GM10266 (cell line): ENCODE measurements around the gene RAI2.
"Not testable (repeated sequence)": the region's sequence is repeated elsewhere in the genome, so short reads cannot be mapped to it uniquely, and the experiment has no call there.

Experiments
- DNase-seq: peaks from one replicate; pipeline ENCODE4 v3.0.0; 2012; ENCODE audit errors: extremely low spot score
- TF ChIP-seq, protein P1 (sequence below): IDR thresholded peaks from 2 replicates; pipeline ENCODE4 v1.5.1; 2012; ENCODE audit warnings: mild to moderate bottlenecking, low read depth; ENCODE audit not compliant: control insufficient read depth, insufficient read depth; ENCODE audit errors: missing control alignments

The RAI2 gene

DNA sequence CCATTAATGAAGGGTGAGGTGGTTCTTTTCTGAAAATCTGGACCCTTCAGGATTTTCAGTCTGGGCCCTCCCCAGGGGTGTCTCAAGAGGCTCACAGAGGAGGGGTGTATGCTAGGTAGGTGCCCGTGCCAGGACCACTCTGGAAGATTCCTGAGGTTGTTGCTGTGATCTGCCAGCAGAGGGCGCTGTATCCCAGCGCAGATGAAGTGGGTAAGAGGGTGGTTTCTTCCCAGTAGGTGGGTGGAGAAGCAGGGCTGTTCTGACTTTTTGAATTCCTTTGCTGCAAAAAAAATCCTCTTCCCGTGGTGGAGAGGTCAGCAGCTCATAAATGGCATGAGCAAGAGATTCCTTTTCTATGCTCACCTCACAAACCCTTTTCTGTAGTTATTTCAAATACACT lies 72.7 kb downstream of the RAI2 start:
- TF ChIP-seq, protein P1, sequence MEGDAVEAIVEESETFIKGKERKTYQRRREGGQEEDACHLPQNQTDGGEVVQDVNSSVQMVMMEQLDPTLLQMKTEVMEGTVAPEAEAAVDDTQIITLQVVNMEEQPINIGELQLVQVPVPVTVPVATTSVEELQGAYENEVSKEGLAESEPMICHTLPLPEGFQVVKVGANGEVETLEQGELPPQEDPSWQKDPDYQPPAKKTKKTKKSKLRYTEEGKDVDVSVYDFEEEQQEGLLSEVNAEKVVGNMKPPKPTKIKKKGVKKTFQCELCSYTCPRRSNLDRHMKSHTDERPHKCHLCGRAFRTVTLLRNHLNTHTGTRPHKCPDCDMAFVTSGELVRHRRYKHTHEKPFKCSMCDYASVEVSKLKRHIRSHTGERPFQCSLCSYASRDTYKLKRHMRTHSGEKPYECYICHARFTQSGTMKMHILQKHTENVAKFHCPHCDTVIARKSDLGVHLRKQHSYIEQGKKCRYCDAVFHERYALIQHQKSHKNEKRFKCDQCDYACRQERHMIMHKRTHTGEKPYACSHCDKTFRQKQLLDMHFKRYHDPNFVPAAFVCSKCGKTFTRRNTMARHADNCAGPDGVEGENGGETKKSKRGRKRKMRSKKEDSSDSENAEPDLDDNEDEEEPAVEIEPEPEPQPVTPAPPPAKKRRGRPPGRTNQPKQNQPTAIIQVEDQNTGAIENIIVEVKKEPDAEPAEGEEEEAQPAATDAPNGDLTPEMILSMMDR, result peak; percentile 56
- DNase-seq, result peak; percentile 41

DNA sequence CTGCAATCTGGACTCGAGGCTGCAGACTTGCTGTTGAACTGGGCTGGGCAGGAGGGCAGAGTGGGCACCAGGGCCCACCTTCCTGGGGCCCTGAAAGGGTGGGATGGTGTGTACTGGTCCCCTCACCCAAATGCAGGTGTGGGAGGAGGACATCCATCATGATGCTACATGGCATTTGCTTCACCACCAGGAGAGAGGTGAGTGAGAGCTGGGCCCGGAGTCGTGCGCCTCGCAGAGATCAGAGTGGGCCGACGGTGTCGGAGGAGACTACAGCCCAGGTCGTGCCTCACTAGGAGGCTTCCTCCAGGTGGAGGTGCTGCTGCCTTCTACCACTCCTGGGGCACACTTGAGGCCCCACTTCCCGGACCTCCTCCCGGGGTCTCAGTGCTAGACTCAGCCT lies 73.5 kb downstream of the RAI2 start:
- TF ChIP-seq, protein P1, result no peak
- DNase-seq, result no peak

DNA sequence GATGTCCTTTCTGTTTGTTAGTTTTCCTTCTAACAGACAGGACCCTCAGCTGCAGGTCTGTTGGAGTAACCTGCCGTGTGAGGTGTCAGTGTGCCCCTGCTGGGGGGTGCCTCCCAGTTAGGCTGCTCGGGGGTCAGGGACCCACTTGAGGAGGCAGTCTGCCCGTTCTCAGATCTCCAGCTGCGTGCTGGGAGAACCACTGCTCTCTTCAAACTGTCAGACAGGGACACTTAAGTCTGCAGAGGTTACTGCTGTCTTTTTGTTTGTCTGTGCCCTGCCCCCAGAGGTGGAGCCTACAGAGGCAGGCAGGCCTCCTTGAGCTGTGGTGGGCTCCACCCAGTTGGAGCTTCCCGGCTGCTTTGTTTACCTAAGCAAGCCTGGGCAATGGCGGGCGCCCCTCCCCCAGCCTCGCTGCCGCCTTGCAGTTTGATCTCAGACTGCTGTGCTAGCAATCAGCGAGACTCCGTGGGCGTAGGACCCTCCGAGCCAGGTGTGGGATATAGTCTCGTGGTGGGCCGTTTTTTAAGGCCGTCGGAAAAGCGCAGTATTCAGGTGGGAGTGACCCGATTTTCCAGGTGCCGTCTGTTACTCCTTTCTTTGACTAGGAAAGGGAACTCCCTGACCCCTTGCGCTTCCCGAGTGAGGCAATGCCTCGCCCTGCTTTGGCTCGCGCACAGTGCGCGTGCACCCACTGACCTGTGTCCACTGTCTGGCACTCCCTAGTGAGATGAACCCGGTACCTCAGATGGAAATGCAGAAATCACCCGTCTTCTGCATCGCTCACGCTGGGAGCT lies 74.3 kb downstream of the RAI2 start:
- DNase-seq, result not testable (repeated sequence)

DNA sequence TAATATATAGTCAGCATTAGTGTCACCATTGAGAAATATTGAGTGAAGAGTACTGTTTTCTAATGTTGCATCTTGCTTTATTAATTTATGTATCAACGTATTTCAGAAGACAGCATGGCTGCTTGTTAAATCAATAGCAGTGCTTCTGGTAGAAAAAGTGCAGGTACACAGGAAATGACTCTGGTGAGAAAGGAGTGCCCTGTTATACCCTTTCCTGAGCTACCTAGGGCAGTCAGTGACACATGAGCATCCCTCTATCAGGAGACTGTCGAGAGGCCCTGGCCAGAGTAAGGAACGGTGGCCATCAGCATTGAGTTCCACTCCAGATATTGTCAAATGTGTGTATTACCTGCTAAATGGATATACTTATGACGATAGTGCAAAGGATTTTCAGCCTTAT lies 81.7 kb downstream of the RAI2 start:
- no peak for DNase-seq
- TF ChIP-seq, protein P1, result no peak

DNA sequence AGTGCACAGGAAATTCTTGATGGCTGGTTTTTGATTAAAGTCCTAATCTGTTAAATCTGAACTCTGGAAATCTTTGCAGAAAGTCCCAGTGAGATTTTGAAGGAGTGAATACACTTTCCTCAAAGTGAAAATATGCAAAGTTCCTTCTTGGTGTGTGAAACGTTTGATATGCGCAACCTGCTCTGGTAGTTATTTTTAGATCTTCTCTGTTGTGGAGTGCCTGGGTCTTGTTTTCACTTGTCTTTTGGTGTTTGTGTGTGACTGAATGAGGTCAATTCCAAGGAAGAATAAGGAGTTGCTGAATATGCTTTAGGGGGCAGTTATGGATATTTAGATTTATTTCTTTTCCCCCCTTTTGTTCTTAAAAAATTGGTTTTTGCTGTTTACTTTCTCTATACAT lies 82.1 kb downstream of the RAI2 start:
- DNase-seq, result no peak
- TF ChIP-seq, protein P1, result no peak

DNA sequence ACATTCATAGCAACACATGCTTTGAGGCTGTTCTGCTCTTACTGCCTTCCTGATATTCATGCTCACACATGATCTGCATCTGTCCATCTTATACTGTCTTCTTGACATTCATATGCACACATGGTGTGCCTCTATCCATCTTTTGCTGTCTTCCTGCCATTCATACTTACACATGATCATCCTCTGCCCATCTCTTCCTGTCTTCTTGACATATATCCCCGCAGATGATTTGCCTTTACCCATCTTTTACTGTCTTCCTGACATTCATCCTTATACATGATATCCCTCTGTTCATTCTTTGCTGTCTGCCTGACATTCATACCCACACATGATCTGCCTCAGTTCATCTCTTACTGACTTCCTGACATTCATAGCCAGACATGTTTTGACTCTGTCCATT lies 87.0 kb downstream of the RAI2 start:
- TF ChIP-seq, protein P1, result no peak
- DNase-seq, result no peak

DNA sequence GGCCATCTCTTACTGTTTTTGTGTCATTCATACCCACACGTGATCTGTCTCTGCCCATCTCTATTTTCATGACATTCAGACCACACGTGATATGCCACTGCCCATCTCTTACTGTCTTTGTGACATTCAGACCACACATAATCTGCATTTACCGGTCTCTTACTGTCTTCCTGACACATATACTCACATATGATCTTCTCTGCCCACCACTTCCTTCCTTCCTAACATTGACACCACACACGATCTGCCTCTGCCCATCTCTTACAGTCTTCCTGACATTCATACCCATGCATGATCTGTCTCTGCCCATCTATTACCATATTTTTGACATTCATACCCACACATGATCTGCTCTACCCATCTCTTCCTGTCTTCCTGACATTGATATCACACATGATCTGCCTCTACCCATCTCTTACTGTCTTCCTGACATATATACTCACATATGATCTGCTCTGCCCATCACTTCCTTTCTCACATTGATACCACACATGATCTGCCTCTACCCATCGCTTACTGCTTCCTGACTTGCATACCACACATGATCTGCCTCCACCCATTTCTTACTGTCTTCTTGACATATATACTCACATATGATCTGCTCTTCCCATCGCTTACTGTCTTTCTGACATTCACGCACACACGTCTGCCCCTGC lies 87.7 kb downstream of the RAI2 start:
- DNase-seq, result no peak
- TF ChIP-seq, protein P1, result no peak
